Measurements from ENCODE around the gene CRYZL1. TPM values are rescaled to one million over a fixed set of nuclear protein-coding genes. Genes with fewer than 3 reads are reported as not detected.
"Not testable (repeated sequence)": the region's sequence is repeated elsewhere in the genome, so short reads cannot be mapped to it uniquely, and the experiment has no call there.

Gene CRYZL1
- total RNA-seq, 1 donor from 2014 or later = 43.6 TPM

GRCh38 chr21:33642027-33642895 lies 720 bp upstream of the CRYZL1 start, which contains the start of gene ITSN1:
ITSN1 (plus strand) TSS chr21:33642501; CDS start chr21:33718829, 76,328 bp downstream.
- Mint-ChIP-seq H3K4me3 (ENCODE audit: unreplicated experiment) (peak within 1 kb of the TSS; percentile 92), H3K27ac (ENCODE audit: unreplicated experiment) (peak within 1 kb of the TSS; percentile 98), H3K27me3 (ENCODE audit: unreplicated experiment) (no peaks in the 10 kb centered on the region), H3K4me1 (ENCODE audit: unreplicated experiment) (peaks cover 29% of the 10 kb centered on the region), H3K36me3 (ENCODE audit: unreplicated experiment) (peaks cover 2% of the 10 kb centered on the region), H3K9me3 (ENCODE audit: unreplicated experiment) (no peaks in the 10 kb centered on the region)
- peak; percentile 100 for DNase-seq (ENCODE audit: extremely low spot score, unreplicated experiment)
- TF ChIP-seq, protein P1, sequence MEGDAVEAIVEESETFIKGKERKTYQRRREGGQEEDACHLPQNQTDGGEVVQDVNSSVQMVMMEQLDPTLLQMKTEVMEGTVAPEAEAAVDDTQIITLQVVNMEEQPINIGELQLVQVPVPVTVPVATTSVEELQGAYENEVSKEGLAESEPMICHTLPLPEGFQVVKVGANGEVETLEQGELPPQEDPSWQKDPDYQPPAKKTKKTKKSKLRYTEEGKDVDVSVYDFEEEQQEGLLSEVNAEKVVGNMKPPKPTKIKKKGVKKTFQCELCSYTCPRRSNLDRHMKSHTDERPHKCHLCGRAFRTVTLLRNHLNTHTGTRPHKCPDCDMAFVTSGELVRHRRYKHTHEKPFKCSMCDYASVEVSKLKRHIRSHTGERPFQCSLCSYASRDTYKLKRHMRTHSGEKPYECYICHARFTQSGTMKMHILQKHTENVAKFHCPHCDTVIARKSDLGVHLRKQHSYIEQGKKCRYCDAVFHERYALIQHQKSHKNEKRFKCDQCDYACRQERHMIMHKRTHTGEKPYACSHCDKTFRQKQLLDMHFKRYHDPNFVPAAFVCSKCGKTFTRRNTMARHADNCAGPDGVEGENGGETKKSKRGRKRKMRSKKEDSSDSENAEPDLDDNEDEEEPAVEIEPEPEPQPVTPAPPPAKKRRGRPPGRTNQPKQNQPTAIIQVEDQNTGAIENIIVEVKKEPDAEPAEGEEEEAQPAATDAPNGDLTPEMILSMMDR (IDR thresholded peaks at IDR 0.05) = no peak

DNA sequence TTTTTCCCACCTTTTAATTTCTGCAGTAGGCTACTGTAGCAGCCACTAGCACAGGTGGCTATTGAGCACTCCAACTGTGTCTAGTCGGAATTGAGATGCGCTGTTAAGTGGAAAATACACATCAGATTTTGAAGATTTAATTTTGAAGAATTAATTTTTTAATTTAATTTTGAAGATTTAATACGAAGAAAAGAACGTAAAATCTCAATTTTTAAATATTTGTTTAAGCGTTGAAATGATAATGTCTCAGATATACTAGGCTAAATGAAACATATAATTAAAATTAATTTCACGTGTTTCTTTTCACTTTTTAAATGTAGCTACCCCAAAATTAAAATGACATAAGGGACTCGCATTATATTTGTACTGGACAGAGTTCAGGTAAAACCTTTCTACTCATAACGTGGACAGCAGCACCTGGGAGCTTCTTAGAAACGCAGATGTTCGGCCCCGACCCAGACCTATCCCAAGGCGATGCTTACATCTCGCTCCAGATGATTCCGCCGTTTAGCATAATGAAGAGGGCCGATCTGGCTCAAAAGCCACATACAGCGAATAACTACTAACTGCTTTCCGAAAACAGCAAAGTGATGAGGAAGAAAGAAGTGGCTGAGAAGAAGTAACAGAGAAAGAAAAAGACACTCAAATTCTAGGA lies 717 bp downstream of the CRYZL1 start:
- Mint-ChIP-seq H3K27me3 (ENCODE audit: unreplicated experiment) (no peaks in the 10 kb centered on the region), H3K9me3 (ENCODE audit: unreplicated experiment) (no peaks in the 10 kb centered on the region), H3K27ac (ENCODE audit: unreplicated experiment) (peak overlapping the region; percentile 98), H3K4me3 (ENCODE audit: unreplicated experiment) (peak overlapping the region; percentile 87), H3K36me3 (ENCODE audit: unreplicated experiment) (peaks cover 5% of the 10 kb centered on the region), H3K4me1 (ENCODE audit: unreplicated experiment) (peaks cover 34% of the 10 kb centered on the region)
- TF ChIP-seq, protein P1 (IDR thresholded peaks at IDR 0.05) = no peak
- DNase-seq (ENCODE audit: extremely low spot score, unreplicated experiment) = no peak

- Mint-ChIP-seq H3K27me3 (ENCODE audit: unreplicated experiment) (no peaks in the 10 kb centered on the region), H3K4me3 (ENCODE audit: unreplicated experiment) (no peak overlapping the region), H3K36me3 (ENCODE audit: unreplicated experiment) (peaks cover 19% of the 10 kb centered on the region), H3K27ac (ENCODE audit: unreplicated experiment) (no peak overlapping the region), H3K9me3 (ENCODE audit: unreplicated experiment) (no peaks in the 10 kb centered on the region), H3K4me1 (ENCODE audit: unreplicated experiment) (peaks cover 7% of the 10 kb centered on the region)
- DNase-seq (ENCODE audit: extremely low spot score, unreplicated experiment) = no peak
- TF ChIP-seq, protein P1 (IDR thresholded peaks at IDR 0.05) = no peak
Measured at GRCh38 chr21:33634254-33634653, 7.3 kb downstream of the CRYZL1 start.

DNA sequence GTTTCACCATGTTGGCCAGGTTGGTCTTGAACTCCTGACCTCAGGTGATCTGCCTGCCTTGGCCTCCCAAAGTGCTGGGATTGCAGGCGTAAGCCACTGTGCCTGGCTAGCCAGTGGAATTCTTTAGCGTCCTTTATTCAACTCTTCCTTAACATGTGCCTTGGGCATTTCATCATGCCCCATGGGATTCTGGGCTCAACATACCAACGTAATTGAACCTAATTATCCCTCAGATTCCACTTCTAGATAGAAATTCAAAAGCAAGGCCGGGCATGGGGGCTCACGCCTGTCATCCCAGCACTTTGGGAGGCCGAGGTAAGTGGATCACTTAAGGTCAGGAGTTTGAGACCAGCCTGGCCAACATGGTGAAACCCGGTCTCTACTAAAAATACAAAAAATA lies 15.4 kb downstream of the CRYZL1 start:
- DNase-seq (ENCODE audit: extremely low spot score, unreplicated experiment); H3K27me3 Mint-ChIP-seq (ENCODE audit: unreplicated experiment); H3K4me3 Mint-ChIP-seq (ENCODE audit: unreplicated experiment); H3K27ac Mint-ChIP-seq (ENCODE audit: unreplicated experiment); H3K4me1 Mint-ChIP-seq (ENCODE audit: unreplicated experiment); H3K9me3 Mint-ChIP-seq (ENCODE audit: unreplicated experiment): not testable (repeated sequence)
- H3K36me3 Mint-ChIP-seq (ENCODE audit: unreplicated experiment) = peaks cover 36% of the 10 kb centered on the region

DNA sequence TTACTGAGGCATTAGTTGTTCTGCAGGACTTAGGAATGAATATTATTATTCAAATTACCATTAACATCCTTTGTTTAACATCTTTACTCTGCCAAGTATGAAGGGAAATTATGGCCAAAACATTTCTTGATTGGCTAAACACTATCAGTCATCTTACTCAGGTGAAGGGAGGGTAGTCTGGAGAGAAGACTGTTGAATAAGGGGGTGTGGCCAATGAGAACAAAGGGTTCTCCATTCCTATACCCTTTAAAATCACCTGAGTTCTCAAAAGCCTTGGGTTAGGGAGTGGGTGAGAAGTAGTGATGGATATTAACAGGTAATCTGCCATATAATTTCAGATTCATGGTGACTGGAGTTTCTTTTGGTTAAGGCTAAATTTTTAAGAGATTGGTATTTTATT lies 19.3 kb downstream of the CRYZL1 start:
- H3K27ac Mint-ChIP-seq (ENCODE audit: unreplicated experiment) = no peak overlapping the region
- no peaks in the 10 kb centered on the region for H3K27me3 Mint-ChIP-seq (ENCODE audit: unreplicated experiment)
- H3K4me3 Mint-ChIP-seq (ENCODE audit: unreplicated experiment) = no peak overlapping the region
- H3K4me1 Mint-ChIP-seq (ENCODE audit: unreplicated experiment) = no peaks in the 10 kb centered on the region
- TF ChIP-seq, protein P1 (IDR thresholded peaks at IDR 0.05) = no peak
- peaks cover 36% of the 10 kb centered on the region for H3K36me3 Mint-ChIP-seq (ENCODE audit: unreplicated experiment)
- H3K9me3 Mint-ChIP-seq (ENCODE audit: unreplicated experiment) = peaks cover 4% of the 10 kb centered on the region
- no peak for DNase-seq (ENCODE audit: extremely low spot score, unreplicated experiment)
